Activated CD4-positive, alpha-beta T cell treated with anti-CD3 and anti-CD28 coated beads, Interleukin-2, Interleukin-4, amounts not matched to agents 100 ng/mL and 50 ng/mL, durations not matched to agents 16 hours and 8 hours (primary cell): ENCODE data around the gene TOMM7.
A peak's percentile ranks its signal among the peaks of the same experiment; 100 is the strongest.
"Not testable (repeated sequence)": the region's sequence is repeated elsewhere in the genome, so short reads cannot be mapped to it uniquely, and the experiment has no call there.

ENCODE experiments used
- DNase-seq: peaks from one replicate; pipeline ENCODE4 v3.0.0-alpha.2; 2020; ENCODE audit warnings: low spot score

TOMM7 gene

DNA sequence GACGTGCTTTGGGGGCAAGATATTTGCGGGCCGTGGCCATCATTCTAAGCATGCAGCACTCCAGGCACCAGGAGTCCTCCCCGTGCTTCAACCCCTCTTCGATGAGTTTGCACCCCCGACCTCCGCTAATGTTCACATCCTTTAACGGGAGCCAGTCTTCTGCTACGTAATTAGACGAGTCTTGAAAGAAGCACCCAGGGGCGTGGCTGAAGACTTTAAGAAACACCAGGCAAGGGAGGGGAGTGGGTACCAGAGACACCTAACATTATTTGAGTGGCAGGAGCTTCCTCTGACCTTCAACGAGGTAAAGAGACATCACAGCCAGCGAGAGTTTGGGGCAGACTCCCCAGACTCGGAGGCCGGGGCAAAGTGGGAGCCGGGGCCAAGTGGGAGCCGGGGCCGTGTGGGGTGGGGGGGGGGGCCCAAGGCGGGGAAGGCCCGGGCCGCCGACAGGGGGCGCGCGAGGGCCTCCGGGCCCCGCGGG lies 31.1 kb upstream of the TOMM7 start:
- peak; percentile 65 for DNase-seq

DNA sequence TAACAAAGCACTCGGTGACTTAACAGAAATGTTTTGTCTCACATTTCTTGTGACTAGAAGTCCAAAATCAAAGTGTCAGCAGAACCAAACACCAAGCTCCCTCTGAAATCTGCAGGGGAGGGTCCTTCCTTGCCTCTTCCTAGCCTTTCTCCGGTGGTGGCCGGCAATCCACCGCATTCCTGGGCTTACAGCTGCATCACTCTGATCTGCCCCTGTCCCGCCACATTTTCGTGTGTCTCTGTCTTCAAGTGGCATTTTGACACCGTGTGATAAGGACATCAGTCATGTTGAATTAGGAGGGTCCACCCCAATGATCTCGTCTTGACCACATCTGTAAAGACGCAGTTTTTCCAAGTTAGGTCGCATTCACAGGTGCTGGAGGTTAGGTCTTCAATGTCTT lies 30.5 kb upstream of the TOMM7 start:
- no peak for DNase-seq

DNA sequence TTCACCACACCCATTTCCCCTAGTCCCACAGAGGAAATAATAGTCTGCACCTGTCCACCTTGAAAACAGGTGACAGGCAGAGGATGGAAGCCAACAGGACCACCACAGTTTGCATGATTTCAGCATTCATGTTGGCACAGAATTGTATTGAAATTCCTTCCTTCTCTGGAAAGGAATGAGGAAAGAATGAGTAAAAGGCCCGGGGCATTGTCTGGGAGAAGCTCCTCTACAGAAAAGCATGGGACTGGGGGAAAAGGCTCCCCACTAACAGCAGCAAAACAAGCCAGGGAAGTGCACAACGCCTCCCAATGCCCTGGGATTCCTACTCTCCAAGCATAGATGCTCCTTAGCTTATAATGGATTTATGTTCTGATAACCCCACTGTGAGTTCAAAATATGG lies 28.5 kb upstream of the TOMM7 start:
- no peak for DNase-seq

DNA sequence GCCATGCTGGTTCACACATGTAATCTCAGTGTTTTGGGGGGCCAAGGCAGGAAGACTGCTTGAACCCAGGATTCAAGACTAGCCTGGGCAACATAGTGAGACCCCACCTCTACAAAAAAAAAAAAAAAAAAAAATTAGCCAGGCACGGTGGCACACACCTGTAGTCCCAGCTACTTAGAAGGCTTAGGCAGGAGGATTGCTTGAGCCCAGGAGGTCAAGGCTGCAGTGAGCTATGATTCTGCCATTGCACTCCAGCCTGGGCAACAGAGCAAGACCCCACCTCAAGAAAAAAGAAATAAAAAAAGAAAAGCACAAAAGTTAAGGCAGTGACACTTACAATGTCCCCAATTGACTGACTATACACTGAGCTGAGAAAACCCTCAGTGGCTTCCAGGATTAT lies 27.7 kb upstream of the TOMM7 start:
- not testable (repeated sequence) for DNase-seq

DNA sequence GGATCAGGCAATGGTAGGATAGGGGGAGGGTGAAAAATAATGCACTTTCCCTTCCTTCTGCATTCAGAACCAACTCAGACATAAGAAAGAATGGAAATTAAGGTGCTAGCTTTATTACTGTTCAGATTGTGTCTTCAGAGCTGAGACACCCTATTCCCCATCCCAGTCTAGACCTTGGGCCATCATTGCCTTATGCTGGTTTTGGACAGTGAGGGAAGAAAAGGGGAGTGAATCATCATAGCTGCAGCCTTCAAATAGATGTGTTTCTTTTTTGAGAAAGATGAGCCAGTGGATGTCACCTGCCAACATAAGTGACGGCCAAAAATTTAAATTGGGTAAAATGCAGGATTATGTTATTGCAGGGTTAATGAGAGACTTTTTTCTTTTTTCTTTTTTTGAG lies 27.0 kb upstream of the TOMM7 start:
- no peak for DNase-seq

DNA sequence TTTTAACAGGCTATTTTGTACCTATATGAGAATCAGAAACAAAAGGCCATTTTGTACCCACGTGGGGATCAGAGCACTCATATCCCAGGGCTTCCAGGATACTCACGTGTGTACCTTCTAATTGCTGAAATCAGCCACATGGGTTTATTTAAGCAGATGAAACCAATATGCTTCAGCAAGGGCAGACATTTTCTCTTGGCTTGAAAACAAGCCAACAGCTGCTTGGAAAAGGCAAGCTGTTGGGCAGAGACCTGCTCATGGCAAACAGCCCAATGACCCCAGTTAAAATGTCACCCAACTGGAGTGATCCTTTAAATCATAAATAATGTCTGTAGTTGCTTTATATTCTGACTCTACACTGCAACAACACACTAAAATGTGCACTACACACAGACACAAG lies 26.5 kb upstream of the TOMM7 start:
- DNase-seq, result no peak

DNA sequence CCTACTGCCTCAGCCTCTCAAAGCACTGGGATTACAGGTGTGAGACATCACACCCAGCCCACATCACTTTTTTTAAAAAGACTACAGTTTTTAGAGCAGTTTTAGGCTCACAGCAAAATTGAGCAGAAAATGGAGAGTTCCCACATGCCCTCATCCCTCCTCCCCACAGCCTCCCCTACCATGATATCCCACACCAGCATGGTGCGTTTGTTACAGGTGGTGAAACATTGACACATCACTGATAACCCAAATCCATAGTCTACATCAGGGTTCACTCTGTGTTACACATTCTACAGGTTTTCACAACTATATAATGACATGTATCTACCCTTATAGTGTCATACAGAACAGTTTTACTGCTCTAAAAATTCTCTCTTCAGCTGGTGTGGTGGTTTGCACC lies 24.3 kb upstream of the TOMM7 start:
- no peak for DNase-seq

DNA sequence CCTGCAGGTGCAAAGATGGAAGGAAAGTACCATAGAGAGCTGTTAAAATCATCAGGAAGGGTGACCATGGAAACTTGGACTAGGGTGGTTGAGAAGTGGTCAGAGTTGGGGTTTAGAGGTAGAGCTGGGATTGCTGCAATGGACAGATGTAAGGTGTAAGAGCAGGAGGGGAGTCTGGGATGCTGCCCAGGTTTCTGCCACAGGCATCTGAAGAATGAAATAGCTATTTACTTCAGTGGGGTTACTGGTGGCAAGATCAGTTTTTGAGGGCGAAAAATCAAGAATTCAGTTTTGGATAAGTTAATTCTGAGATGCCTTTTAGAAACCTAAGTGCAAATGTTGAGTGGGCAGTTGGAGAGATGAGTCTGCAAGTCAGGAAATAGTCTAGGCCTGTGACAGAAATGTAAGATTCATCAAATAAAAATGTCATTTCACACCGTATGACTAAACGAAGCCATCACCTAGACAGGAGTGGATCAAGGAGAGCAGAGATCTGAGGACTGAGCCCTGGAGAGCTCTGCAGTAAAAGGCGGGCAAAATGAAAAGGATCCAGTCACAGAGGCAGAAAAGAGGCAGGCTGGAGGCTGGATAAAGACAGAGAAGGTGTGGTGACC lies 22.7 kb upstream of the TOMM7 start:
- DNase-seq, result no peak

DNA sequence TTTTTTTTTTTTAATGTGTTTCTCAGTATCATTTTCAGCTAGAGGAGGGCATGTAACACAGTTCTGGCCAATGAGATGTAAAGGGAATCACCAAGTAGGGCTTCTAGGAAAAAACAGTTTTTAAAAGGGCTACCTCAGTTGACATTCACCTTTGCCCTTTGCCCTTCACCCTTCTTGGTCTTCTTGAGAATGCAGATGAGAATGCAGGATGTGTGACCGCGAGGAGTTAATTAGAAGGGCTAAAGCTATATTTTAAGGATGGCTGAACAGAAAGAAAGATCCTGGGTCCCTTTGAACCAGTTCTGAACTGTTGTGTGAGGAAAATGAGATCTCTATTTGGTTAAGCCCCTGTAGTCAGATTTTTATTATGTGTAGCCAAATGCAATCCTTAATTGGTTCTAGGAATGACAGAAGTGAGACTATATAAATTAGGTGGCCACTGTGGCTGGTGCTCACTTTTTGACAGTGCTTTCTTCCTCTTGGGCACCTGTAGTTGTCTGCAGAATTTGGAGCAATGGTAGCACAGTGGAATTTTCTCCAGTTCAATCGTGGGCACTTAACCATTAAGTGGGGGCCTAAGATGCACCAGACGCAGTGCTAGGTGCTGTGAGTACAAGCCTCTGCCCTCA lies 21.1 kb upstream of the TOMM7 start:
- DNase-seq, result no peak

DNA sequence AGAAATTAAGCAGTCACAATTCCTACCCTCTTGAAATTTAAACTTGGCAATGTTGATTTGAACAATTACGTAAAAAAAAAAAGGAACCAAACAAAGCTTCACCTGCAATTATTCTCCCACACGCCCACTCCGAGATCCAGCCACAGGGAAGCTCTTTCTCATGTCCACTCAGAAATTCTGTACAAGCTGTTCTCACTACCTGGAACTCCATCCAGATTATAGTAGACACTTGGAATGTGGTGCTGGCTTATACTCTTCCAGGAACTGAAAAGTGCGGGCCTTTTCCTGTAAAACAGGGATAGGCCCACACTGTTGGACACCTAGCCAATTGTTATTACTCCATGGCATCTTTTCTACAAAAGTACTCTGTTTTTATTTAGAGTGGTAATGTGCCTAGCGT lies 20.3 kb upstream of the TOMM7 start:
- no peak for DNase-seq

DNA sequence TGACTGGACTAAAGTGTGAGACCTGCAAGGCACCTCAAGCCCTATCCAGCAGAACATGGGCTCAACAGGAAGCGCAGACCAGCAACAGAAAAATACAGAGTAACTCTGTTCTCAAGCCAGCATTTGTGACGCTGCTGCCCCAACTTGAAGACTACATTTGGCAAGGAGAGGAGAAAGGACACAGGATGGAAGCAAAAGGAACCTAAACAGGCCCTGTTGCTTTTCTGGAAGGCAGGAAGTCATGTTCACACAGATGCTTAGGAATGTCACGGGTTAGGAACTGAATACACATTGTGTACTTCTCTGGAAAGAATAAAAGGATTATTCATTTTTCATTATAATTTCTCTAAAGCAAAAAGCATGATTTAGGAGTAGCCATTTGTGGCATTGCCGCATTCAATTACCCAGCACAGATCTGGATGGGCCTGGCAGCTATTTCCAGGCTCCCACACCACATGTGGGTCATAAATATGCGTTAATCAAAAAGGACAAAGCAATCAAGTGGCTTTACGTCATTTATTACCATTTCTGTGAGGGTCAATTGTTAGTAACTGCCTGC lies 19.8 kb upstream of the TOMM7 start:
- no peak for DNase-seq

DNA sequence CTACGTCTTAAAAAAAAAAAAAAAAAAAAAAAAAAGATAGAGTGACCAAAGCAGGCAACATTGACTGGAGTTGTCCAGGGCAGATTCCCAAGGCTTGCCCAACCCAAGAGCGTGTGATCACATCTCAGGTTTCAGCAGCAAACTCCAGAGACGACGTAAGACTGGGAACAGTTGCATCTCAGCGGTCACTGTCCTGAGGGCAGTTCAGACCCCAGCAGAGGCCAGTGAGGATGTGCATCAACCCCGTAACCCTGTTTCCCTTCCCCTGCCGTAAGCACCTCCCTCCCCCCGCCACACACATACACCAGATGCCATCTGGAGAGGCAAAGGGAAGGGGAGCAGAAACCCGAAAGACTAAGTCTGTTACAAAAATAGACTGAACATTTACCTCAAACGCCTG lies 19.3 kb upstream of the TOMM7 start:
- no peak for DNase-seq

DNA sequence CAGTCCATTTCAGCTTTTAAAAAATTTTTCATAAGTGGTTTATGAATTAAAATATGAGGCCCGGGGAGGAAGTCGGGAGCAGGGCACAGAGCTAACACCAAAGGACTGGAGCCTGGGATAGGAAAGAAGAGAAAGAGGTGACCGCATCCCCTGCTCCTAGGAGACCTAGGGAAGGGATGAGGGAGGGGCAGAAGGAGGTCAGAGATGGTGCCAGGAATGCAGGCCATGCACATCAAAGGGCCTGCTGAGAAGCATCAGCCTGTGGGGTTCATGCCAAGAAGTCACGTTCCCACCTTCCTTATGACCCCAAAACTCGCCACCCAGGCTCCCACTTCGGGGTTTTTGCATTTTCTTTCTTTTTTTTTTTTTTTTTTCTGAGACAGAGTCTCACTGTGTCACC lies 14.7 kb upstream of the TOMM7 start:
- no peak for DNase-seq

DNA sequence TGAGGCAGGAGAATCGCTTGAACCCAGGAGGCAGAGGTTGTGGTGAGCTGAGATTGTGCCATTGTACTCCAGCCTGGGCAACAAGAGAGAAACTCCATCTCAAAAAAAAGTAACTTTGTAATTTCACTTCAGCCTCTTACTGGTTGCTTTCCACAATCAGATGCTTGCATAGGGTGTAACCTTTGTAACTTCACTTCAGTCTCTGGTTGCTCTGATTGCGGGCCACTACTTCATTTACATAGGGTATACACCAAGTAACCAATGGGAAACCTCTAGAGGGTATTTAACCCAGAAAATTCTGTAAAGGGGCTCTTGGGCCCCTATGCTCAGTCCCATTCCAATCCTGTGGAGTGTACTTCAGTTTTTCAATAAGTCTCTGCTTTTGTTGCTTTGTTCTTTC lies 13.9 kb upstream of the TOMM7 start:
- not testable (repeated sequence) for DNase-seq

DNA sequence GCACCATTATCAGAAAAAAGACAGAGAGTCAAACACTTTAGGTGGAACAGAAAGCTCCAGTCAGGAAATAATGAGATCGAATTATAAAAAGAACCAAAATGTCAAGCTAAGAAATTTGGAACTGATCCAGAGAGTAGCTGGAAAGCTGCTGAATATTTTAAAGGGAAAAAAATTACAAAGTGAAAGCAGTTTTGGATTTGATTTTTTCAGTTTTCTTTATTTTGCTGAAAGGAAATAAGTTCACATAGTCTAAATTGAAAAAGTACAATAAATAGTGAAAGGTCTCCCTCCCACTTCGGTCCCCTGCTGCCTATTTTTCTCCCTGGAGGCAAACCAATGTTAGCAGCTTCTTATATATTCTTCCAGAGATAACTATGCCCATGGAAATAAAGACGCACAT lies 11.3 kb upstream of the TOMM7 start:
- DNase-seq, result no peak

DNA sequence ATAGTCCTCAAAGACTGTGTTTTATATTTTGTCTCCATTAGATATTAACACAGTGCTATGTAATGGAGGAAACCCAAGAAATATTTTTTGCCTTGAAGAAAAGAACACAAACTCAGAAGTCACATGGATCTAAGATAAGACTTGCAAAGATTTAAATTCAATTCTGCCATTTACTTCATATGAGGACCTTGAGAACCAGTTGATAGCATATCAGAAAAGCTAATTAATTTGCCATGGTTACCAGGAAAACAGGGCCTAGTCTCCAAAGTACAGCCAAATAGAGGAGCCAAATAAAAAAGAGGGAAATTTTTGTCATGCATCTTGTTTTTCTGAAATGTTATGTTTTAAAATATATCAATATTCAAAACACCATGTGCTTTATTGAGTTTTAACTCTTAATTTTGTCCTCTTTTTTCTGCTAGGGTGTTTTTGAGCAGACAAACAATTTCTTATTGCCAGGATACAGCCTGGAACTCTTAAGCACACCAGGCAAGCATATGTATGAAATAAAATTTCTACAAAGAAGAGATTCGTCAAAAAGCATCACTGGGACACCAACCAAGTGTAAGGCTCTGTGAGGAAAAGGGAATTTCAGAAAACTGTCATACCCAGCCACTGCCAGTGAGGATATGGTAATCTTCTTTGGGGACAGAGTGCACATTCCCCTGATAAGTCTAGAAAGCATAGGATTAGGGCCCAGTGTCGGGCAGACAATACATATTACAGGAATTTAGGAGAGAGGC lies 10.6 kb upstream of the TOMM7 start:
- DNase-seq, result no peak

DNA sequence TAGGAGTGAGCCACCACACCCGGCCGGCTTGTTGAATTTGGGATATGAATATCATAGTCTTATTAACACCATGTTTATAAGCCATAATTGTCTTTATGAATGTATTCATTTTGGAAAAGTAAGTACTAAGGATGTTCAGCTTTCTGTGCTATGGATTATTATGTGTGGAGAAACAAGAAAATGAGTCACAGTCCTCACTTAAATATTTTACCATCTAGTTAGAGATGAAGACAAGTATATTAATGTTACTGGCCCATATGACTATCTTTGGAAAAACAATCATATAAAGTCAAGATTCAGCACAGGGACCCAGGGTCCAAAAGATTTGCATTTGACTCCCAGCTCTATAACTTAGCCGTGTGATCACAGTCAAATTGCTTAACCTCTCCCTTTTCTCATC lies 9.8 kb upstream of the TOMM7 start:
- no peak for DNase-seq

DNA sequence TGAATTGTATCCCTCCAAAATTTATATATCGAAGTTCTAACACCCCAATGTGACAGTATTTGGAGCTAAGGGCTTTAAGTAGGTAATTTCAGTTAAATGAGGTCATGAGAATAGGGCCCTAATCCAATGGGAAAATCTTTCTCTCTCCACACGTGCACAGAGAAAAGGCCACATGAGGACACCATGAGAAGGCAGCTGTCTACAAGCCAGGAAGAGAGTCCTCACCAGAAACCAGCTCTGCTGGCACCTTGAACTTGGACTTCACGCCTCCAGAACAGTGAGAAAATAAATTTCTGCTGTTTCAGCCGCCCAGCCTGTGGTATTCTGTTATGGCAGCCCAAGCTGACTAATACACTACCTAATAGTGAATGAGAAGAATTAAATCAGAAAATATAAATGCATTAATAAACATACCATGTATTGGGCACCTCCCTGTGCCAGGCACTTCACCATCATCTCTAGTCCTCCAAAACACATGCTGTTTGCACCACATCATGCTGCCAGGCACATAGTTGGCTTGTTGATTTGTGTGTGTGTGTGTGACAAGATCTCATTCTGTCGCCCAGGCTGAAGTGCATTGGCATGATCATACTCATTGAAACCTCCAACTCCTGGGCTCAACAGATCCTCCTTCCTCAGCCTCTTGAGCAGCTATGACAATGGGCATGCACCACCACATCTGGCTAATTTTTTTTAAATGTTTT lies 9.1 kb upstream of the TOMM7 start:
- no peak for DNase-seq

DNA sequence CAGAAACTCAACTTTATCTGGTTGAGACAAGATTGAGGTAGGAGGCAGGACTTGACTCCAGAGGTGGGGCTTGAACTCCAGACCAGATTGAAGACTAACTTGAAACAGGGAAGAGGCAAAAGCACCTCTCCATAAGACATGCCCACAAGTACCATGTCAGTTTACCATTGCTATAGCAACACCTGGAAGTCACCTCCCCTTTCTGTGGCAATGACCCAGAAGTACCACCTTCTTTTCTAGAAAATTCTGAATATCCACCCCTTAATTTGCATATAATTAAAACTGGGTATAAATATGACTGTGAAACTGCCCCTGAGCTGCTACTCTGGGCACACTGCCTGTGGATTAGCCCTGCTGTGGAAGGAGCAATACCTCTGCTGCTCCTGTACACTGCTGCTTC lies 4.9 kb upstream of the TOMM7 start:
- DNase-seq, result no peak

DNA sequence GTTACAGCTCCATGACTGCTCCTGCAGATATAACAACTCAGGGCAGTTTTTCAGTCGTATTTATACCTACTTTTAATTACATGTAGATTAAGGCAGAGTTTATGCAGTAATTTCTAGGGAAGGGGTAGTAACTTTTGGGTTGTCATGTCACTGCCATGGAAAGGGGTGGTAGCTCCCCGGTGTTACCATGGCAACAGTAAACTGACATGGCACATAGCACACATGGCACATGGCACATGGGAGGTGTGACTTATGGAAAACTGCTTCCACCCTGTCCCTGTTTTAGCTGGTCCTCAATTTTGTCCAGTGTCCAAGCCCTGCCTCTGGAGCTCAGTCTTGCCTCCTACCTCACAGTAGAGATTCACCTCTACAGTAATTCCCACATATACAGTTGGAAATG lies 3.9 kb upstream of the TOMM7 start:
- no peak for DNase-seq

DNA sequence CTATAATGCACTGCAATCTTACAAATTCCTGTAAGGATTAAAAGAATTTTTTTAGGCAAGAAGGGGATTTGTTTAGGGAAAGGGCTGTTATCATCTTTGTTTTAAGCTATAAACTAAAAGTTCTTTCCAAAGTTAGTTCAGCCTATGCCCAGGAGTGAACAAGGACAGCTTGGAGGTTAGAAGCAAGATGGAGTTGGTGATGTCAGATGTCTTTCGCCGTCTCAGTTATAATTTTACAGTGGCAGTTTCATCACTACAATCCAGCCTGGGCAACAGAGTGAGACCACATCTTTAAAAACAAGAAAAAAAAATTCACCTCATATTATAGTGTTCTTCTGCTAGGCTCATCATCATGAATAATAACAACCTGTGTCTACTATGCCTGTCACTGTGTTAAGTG lies 2.1 kb upstream of the TOMM7 start:
- DNase-seq, result no peak

DNA sequence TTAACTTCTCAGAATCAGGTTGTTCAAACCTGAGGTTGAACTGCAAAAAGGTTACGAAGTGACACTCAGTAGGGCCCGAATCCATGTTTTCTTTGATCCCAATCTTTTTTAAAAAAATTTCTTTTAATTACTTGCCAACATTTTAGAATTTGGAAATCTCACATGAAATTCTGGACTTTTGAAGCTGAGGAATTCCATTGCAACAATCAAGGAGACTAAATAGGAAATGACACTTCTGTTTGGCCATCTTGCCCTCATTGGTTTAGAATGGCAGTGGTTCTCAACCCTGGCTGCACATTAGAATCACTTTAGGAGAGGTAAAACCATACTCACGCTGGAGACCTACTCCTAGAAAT lies 471 bp upstream of the TOMM7 start:
- no peak for DNase-seq
